ENCODE measurements around the gene PCID2. TPM values are rescaled to one million over a fixed set of nuclear protein-coding genes. Genes with fewer than 3 reads are reported as not detected.

The PCID2 gene
- total RNA-seq, 2 experiments from 2014 or later, result 75.8 to 79.0 TPM

DNA sequence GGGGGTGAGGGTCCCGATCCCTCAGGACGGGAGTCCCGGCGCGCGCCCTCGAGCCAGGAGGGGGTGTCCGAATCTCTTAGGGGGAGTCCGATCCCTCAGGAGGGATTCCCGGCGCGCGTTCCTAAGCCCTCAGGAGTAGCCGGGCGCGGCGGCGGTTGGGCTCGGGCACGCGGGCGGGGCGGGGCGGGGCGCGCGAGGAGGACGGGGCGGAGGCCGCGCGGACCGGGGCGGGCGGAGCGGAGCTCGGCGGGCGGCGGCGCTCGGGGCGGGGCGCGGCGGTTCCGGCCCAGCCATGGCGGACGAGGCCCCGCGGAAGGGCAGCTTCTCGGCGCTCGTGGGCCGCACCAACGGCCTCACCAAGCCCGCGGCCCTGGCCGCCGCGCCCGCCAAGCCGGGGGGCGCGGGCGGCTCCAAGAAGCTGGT lies 878 bp upstream of the PCID2 start, which contains the start of gene CUL4A:
TSS of gene CUL4A (plus strand) at position 278 of the 423 bp plus-strand sequence. CDS start at position 293, 15 bp downstream.
- intact Hi-C loops (cut with micrococcal nuclease), result no loop called here
- H3K4me3 Mint-ChIP-seq, result peak within 1 kb of the TSS; percentile 83
- H3K27ac Mint-ChIP-seq, result peak within 1 kb of the TSS; percentile 86

DNA sequence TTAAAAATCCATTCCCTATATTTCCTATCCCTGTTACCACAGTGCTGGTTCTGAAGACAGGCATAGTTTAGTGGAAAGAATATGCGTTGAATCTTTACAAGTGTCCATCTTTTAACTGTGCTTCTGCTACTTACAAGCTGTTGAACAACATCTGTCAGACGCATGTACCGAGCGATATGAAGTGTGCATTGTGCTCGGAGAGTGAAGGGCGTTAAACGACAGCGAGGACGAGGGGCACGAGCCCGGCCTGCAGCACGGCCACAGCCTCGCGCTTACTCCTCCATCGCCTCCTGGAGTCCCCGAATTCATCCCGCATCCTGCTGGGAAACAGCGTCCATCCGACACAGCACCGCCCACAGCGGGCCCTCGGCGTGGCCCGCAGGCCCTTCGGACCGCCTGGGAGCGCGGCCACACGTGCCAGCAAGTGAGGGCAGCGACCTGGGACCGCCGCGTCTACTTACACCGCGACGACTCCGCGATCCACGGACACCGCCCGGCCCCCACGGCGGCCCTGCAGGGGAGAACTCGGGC lies 514 bp downstream of the PCID2 start:
- Mint-ChIP-seq H3K4me1 (ENCODE audit: low read depth) (peaks cover 57% of the 10 kb centered on the region), H3K4me3 (peak overlapping the region; percentile 83), H3K27ac (peak overlapping the region; percentile 80), H3K36me3 (ENCODE audit: low read depth) (peaks cover 43% of the 10 kb centered on the region), H3K27me3 (no peaks in the 10 kb centered on the region), H3K9me3 (no peaks in the 10 kb centered on the region)
- intact Hi-C loops (cut with micrococcal nuclease), result no loop called here
- TF ChIP-seq, protein P1, sequence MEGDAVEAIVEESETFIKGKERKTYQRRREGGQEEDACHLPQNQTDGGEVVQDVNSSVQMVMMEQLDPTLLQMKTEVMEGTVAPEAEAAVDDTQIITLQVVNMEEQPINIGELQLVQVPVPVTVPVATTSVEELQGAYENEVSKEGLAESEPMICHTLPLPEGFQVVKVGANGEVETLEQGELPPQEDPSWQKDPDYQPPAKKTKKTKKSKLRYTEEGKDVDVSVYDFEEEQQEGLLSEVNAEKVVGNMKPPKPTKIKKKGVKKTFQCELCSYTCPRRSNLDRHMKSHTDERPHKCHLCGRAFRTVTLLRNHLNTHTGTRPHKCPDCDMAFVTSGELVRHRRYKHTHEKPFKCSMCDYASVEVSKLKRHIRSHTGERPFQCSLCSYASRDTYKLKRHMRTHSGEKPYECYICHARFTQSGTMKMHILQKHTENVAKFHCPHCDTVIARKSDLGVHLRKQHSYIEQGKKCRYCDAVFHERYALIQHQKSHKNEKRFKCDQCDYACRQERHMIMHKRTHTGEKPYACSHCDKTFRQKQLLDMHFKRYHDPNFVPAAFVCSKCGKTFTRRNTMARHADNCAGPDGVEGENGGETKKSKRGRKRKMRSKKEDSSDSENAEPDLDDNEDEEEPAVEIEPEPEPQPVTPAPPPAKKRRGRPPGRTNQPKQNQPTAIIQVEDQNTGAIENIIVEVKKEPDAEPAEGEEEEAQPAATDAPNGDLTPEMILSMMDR (IDR thresholded peaks at IDR 0.05), result no peak
- peak; percentile 3 for ATAC-seq
- ChIA-PET POLR2A (interaction anchor here (1.0 to 2.8 kb wide), 9 partner anchors 10 to 90 kb away, joined by 3 to 16 read pairs (median 4); partner anchors contain the start of gene LAMP1), CTCF (interaction anchor here (1.3 kb wide), 1 partner anchor 61 kb away, joined by 5 read pairs; no protein-coding TSS in a partner anchor)
- DNase-seq, result peak; percentile 24

More for the DNA sequence above, 878 bp upstream of the PCID2 start, which contains the start of gene CUL4A:
- no peaks in the 10 kb centered on the region for H3K9me3 Mint-ChIP-seq
- H3K4me1 Mint-ChIP-seq (ENCODE audit: low read depth), result peaks cover 51% of the 10 kb centered on the region
- TF ChIP-seq, protein P1 (IDR thresholded peaks at IDR 0.05), result no peak
- DNase-seq, result peak; percentile 77
- ATAC-seq, result peak; percentile 51
- H3K36me3 Mint-ChIP-seq (ENCODE audit: low read depth), result peaks cover 45% of the 10 kb centered on the region
- H3K27me3 Mint-ChIP-seq, result no peaks in the 10 kb centered on the region
- CTCF ChIA-PET, result no interaction called here
- POLR2A ChIA-PET, result interaction anchor here (0.7 to 2.8 kb wide), 14 partner anchors 14 to 375 kb away, joined by 3 to 16 read pairs (median 4); partner anchors contain the start of gene LAMP1

DNA sequence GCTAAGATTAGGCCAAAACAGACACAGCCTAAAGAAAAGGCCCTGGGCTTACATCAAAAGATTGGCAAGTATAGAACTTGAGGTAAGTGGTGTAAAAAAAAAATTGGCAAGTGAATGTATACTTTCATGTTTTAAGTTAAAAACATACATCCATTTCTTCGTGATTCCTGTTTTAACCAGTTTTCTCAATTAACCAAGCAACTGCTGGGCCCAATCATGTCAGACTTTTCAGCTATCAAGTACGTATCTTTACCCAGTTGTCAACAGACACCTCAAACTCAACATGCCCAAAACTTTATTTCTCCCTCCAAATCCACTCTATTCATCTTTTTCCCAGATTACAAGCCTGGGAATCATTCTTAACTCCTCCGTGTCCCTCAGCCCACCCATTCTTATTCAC lies 1.0 kb downstream of the PCID2 start:
- intact Hi-C loops (cut with micrococcal nuclease), result no loop called here
- H3K27me3 Mint-ChIP-seq, result no peaks in the 10 kb centered on the region
- H3K4me3 Mint-ChIP-seq, result peak overlapping the region; percentile 83
- CTCF ChIA-PET, result interaction anchor here (0.6 to 1.3 kb wide), 3 partner anchors 26 to 187 kb away, joined by 3 to 5 read pairs (median 3); no protein-coding TSS in a partner anchor
- no peaks in the 10 kb centered on the region for H3K9me3 Mint-ChIP-seq
- TF ChIP-seq, protein P1 (IDR thresholded peaks at IDR 0.05), result no peak
- DNase-seq, result no peak
- no peak for ATAC-seq
- POLR2A ChIA-PET, result interaction anchor here (1.0 to 1.6 kb wide), 4 partner anchors 11 to 46 kb away, joined by 3 to 5 read pairs (median 4); no protein-coding TSS in a partner anchor
- H3K27ac Mint-ChIP-seq, result peak overlapping the region; percentile 80
- H3K4me1 Mint-ChIP-seq (ENCODE audit: low read depth), result peaks cover 57% of the 10 kb centered on the region
- peaks cover 43% of the 10 kb centered on the region for H3K36me3 Mint-ChIP-seq (ENCODE audit: low read depth)

DNA sequence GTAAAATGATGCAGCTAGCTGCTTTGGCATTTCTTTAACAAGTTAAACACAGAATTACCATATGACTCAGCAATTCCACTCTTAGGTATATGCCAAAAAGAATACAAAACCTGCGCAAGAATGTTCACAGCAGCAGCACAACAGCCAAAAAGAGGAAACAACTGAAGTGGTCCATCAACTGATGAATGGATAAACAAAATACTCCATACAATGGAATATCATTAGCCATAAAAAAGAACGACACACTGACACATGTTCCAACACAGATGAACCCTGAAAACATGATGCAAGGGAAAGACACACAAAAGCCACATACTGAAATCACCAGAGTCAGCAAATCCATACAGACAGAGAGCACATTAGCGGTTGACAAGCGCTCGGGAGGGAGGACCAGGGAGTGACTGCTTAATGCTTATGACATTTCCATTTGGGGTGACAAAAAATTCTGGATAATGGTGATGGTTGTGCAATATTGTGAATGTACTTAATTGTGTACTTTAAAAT lies 3.0 kb downstream of the PCID2 start:
- TF ChIP-seq, protein P1 (IDR thresholded peaks at IDR 0.05), result no peak
- Mint-ChIP-seq H3K4me3 (peak overlapping the region; percentile 54), H3K9me3 (no peaks in the 10 kb centered on the region), H3K36me3 (ENCODE audit: low read depth) (peaks cover 28% of the 10 kb centered on the region), H3K4me1 (ENCODE audit: low read depth) (peaks cover 47% of the 10 kb centered on the region), H3K27me3 (no peaks in the 10 kb centered on the region), H3K27ac (peak overlapping the region; percentile 77)
- intact Hi-C loops (cut with micrococcal nuclease), result no loop called here
- no peak for ATAC-seq
- DNase-seq, result no peak
- ChIA-PET POLR2A (no interaction called here), CTCF (no interaction called here)

DNA sequence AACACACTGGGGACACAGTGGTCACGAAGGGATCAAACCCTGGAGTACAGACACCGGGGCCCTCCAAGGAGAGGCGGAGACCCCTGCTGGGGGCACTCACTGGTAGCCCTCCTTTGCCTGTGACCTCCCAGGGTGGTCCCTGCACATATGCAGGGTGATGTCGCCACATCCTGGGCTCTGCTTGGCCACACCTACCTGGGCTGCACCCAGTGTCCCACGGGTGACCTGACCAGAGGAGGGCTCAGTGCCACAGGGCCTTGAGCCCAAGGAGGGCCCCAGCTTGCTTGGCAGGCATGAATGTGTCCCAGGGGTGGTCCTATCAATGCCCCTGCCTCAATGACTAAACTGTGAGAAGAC lies 4.1 kb downstream of the PCID2 start:
- no peaks in the 10 kb centered on the region for H3K27me3 Mint-ChIP-seq
- H3K9me3 Mint-ChIP-seq, result no peaks in the 10 kb centered on the region
- TF ChIP-seq, protein P1 (IDR thresholded peaks at IDR 0.05), result no peak
- no peak overlapping the region for H3K27ac Mint-ChIP-seq
- DNase-seq (no peak), ATAC-seq (no peak)
- no peak overlapping the region for H3K4me3 Mint-ChIP-seq
- CTCF ChIA-PET, result no interaction called here
- POLR2A ChIA-PET, result no interaction called here
- peaks cover 35% of the 10 kb centered on the region for H3K36me3 Mint-ChIP-seq (ENCODE audit: low read depth)
- peaks cover 49% of the 10 kb centered on the region for H3K4me1 Mint-ChIP-seq (ENCODE audit: low read depth)
- intact Hi-C loops (cut with micrococcal nuclease), result no loop called here
